SK-N-MC (cell line): Measurements from ENCODE around the gene IFT57.

Experiments
- EZH2 ChIP-seq: fragments of 200-600 bp; sonication (generic); IDR thresholded peaks from one replicate; pipeline ENCODE4 v1.6.1; 2017; ENCODE audit warnings: antibody characterized with exemption
- FOXP2 ChIP-seq: optimal IDR thresholded peaks from 2 replicates; pipeline ENCODE3; 2011; ENCODE audit warnings: mild to moderate bottlenecking, moderate library complexity; ENCODE audit not compliant: insufficient read depth; ENCODE audit errors: extremely low read length, control extremely low read depth
- POLR2AphosphoS5 ChIP-seq: IDR thresholded peaks from 2 replicates; pipeline ENCODE4 v1.6.1; 2012; ENCODE audit warnings: mild to moderate bottlenecking, low read depth, low read length, borderline replicate concordance

- TF ChIP-seq EZH2, result no peak
- no peak for TF ChIP-seq POLR2AphosphoS5
- TF ChIP-seq FOXP2, result no peak
Measured at GRCh38 chr3:108157273-108157672, 65.0 kb downstream of the IFT57 start.
